ENCODE measurements around the gene KAT6B. TPM values are rescaled to one million over a fixed set of nuclear protein-coding genes. Genes with fewer than 3 reads are reported as not detected.

KAT6B gene
- total and polyA plus RNA-seq, 2 experiments from 2014 or later: 7.7 to 12.4 TPM

GRCh38 chr10:74901867-74902450 is 75.6 kb downstream of the KAT6B start:
- 31 to 34% methylated on average over 5 to 6 of the region's 6 CpGs for WGBS, 2 experiments (ENCODE audit: low coverage in 1 of 2, low lambda C conversion rate in 2 of 2, missing lambda C conversion rate in 2 of 2)
- TF ChIP-seq EZH2phosphoT487 (IDR thresholded peaks at IDR 0.05; ENCODE audit: insufficient read depth, low read depth) (no peak), EZH2 (IDR thresholded peaks at IDR 0.05; ENCODE audit: insufficient read depth, poor library complexity, severe bottlenecking) (no peak)
- Histone ChIP-seq H3K9me3 (ENCODE audit: low read depth) (no peaks in the 10 kb centered on the region), H3K4me3 (no peak overlapping the region), H3K79me2 (ENCODE audit: insufficient read depth) (peaks cover 93% of the 10 kb centered on the region), H3K27me3 (replicated peaks; ENCODE audit: insufficient read depth) (no peaks in the 10 kb centered on the region), H3K27ac (no peak overlapping the region), H3F3A (ENCODE audit: insufficient read depth) (no peaks in the 10 kb centered on the region), H3K9me2 (ENCODE audit: insufficient read depth) (no peaks in the 10 kb centered on the region), H3K4me2 (ENCODE audit: unreplicated experiment) (no peak overlapping the region), H4K20me1 (ENCODE audit: insufficient read depth) (peaks cover 4% of the 10 kb centered on the region; the same call in 1 of the 2 replicates), H3K9ac (no peak overlapping the region), H3K36me3 (ENCODE audit: low read depth) (no peaks in the 10 kb centered on the region), H3K4me1 (ENCODE audit: insufficient read depth) (peaks cover 15% of the 10 kb centered on the region), H2AFZ (no peak overlapping the region)
- in situ Hi-C loops (cut with MboI): no loop called here
- DNase-seq: no peak

DNA sequence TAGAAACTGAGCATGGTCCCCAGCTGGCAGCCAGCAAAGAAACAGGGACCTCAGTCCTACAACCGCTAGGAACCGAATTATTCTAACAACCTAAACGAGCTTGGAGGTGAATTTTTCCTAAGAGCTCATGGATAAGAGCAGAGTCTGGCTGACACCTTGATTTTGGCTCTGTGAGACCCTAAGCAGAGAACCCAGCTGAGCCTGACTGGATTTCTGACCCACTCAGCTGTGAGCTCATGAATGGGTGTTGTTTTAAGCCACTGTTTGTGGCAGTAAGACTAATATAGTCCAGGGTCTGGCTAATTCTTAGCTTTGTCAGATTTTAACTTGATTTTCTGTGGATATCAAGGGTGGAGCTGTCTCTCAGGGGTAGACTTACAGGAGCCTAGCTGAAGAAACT is 77.1 kb downstream of the KAT6B start:
- H3K9me2 ChIP-seq (ENCODE audit: insufficient read depth): no peaks in the 10 kb centered on the region
- H3F3A ChIP-seq (ENCODE audit: insufficient read depth): no peaks in the 10 kb centered on the region
- no peak overlapping the region for H3K27ac ChIP-seq
- no peak overlapping the region for H3K4me2 ChIP-seq (ENCODE audit: unreplicated experiment)
- no peaks in the 10 kb centered on the region for H3K36me3 ChIP-seq (ENCODE audit: low read depth)
- H3K9ac ChIP-seq: no peak overlapping the region
- no peak overlapping the region for H2AFZ ChIP-seq
- no peaks in the 10 kb centered on the region for H3K9me3 ChIP-seq (ENCODE audit: low read depth)
- H3K4me1 ChIP-seq (ENCODE audit: insufficient read depth): peaks cover 2% of the 10 kb centered on the region; the same call in 1 of the 2 replicates
- in situ Hi-C loops (cut with MboI): no loop called here
- no peaks in the 10 kb centered on the region for H3K27me3 ChIP-seq (replicated peaks; ENCODE audit: insufficient read depth)
- WGBS, 2 experiments (ENCODE audit: low coverage in 1 of 2, low lambda C conversion rate in 2 of 2, missing lambda C conversion rate in 2 of 2): 90% methylated on average over 3 of the region's 3 CpGs
- TF ChIP-seq EZH2phosphoT487 (IDR thresholded peaks at IDR 0.05; ENCODE audit: insufficient read depth, low read depth): no peak
- no peak for TF ChIP-seq EZH2 (IDR thresholded peaks at IDR 0.05; ENCODE audit: insufficient read depth, poor library complexity, severe bottlenecking)
- DNase-seq: no peak
- peaks cover 4% of the 10 kb centered on the region; the same call in 1 of the 2 replicates for H4K20me1 ChIP-seq (ENCODE audit: insufficient read depth)
- no peak overlapping the region for H3K4me3 ChIP-seq
- H3K79me2 ChIP-seq (ENCODE audit: insufficient read depth): peaks cover 91% of the 10 kb centered on the region

- Histone ChIP-seq H3K36me3 (ENCODE audit: low read depth) (no peaks in the 10 kb centered on the region), H3K9me3 (ENCODE audit: low read depth) (no peaks in the 10 kb centered on the region), H3F3A (ENCODE audit: insufficient read depth) (no peaks in the 10 kb centered on the region), H3K4me2 (ENCODE audit: unreplicated experiment) (no peak overlapping the region), H3K79me2 (ENCODE audit: insufficient read depth) (peaks cover 97% of the 10 kb centered on the region), H3K27me3 (replicated peaks; ENCODE audit: insufficient read depth) (no peaks in the 10 kb centered on the region), H4K20me1 (ENCODE audit: insufficient read depth) (peaks cover 4% of the 10 kb centered on the region; the same call in 1 of the 2 replicates), H3K9ac (no peak overlapping the region), H2AFZ (no peak overlapping the region), H3K27ac (no peak overlapping the region), H3K4me3 (no peak overlapping the region), H3K9me2 (ENCODE audit: insufficient read depth) (no peaks in the 10 kb centered on the region), H3K4me1 (ENCODE audit: insufficient read depth) (0 out of 2 replicates have a peak, but pooled peaks cover 7% of the 10 kb centered on the region)
- in situ Hi-C loops (cut with MboI): no loop called here
- DNase-seq: no peak
- no peak for TF ChIP-seq EZH2phosphoT487 (IDR thresholded peaks at IDR 0.05; ENCODE audit: insufficient read depth, low read depth)
- no peak for TF ChIP-seq EZH2 (IDR thresholded peaks at IDR 0.05; ENCODE audit: insufficient read depth, poor library complexity, severe bottlenecking)
- WGBS, 2 experiments (ENCODE audit: low coverage in 1 of 2, low lambda C conversion rate in 2 of 2, missing lambda C conversion rate in 2 of 2): 73 to 75% methylated on average over 6 of the region's 6 CpGs
Measured at GRCh38 chr10:74906611-74907198, 80.3 kb downstream of the KAT6B start.

GRCh38 chr10:74909670-74910069 is 83.3 kb downstream of the KAT6B start:
- no peak overlapping the region for H3K9ac ChIP-seq
- H3K27ac ChIP-seq: no peak overlapping the region; the same call in 1 of the 2 replicates
- no peak overlapping the region for H3K4me2 ChIP-seq (ENCODE audit: unreplicated experiment)
- 87 to 96% methylated on average over 1 of the region's 1 CpG for WGBS, 2 experiments (ENCODE audit: low coverage in 1 of 2, low lambda C conversion rate in 2 of 2, missing lambda C conversion rate in 2 of 2)
- no peak overlapping the region for H3K4me3 ChIP-seq
- H3K4me1 ChIP-seq (ENCODE audit: insufficient read depth): 0 out of 2 replicates have a peak, but pooled peaks cover 7% of the 10 kb centered on the region
- no peaks in the 10 kb centered on the region for H3K9me3 ChIP-seq (ENCODE audit: low read depth)
- no peaks in the 10 kb centered on the region for H3K36me3 ChIP-seq (ENCODE audit: low read depth)
- TF ChIP-seq EZH2phosphoT487 (IDR thresholded peaks at IDR 0.05; ENCODE audit: insufficient read depth, low read depth): no peak
- TF ChIP-seq EZH2 (IDR thresholded peaks at IDR 0.05; ENCODE audit: insufficient read depth, poor library complexity, severe bottlenecking): no peak
- H3K27me3 ChIP-seq (replicated peaks; ENCODE audit: insufficient read depth): no peaks in the 10 kb centered on the region
- no peaks in the 10 kb centered on the region for H3K9me2 ChIP-seq (ENCODE audit: insufficient read depth)
- peaks cover 97% of the 10 kb centered on the region for H3K79me2 ChIP-seq (ENCODE audit: insufficient read depth)
- H2AFZ ChIP-seq: no peak overlapping the region
- DNase-seq: peak; percentile 40
- no peaks in the 10 kb centered on the region for H3F3A ChIP-seq (ENCODE audit: insufficient read depth)
- 0 out of 2 replicates have a peak, but pooled peaks cover 3% of the 10 kb centered on the region for H4K20me1 ChIP-seq (ENCODE audit: insufficient read depth)
- in situ Hi-C loops (cut with MboI): no loop called here
